HL-60 (cell line): ENCODE results near the gene RNASEL.

ENCODE experiments used
- DNase-seq, 2 experiments: peaks; one replicate each; pipeline ENCODE4 v3.0.0-alpha.2; 2010 to 2020; ENCODE audit warnings: low read depth in 1 of 2, low spot score in 1 of 2
- H3K27ac ChIP-seq: fragments of 250-450 bp; sonication (Bioruptor Pico); replicated peaks from 2 replicates; pipeline ENCODE4 v1.5.1; 2020; ENCODE audit warnings: mild to moderate bottlenecking, moderate library complexity
- H3K27me3 ChIP-seq: fragments of 250-450 bp; sonication (Bioruptor Pico); 2 replicates; pipeline ENCODE4 v1.5.1; 2021; ENCODE audit warnings: mild to moderate bottlenecking, moderate library complexity; ENCODE audit not compliant: insufficient read depth, poor library complexity, severe bottlenecking
- H3K4me3 ChIP-seq: replicated peaks from 2 replicates; pipeline ENCODE4 v1.5.1; 2011; ENCODE audit warnings: mild to moderate bottlenecking, control low read depth, low read length; ENCODE audit not compliant: insufficient read depth
- CTCF ChIP-seq: IDR thresholded peaks from one replicate; pipeline ENCODE4 v1.5.1; 2011; ENCODE audit warnings: low read length, control low read depth, inconsistent platforms; ENCODE audit not compliant: insufficient read depth
- GABPA ChIP-seq: IDR thresholded peaks from 2 replicates; pipeline ENCODE4 v1.6.1; 2012; ENCODE audit warnings: low read depth
- POLR2AphosphoS5 ChIP-seq: IDR thresholded peaks from 2 replicates; pipeline ENCODE4 v1.6.1; 2012; ENCODE audit warnings: low read depth
- SPI1 ChIP-seq: IDR thresholded peaks from 2 replicates; pipeline ENCODE4 v1.6.1; 2012; ENCODE audit warnings: low read depth, mild to moderate bottlenecking, borderline replicate concordance
- TF ChIP-seq, protein P1 (sequence below): IDR thresholded peaks from 2 replicates; pipeline ENCODE4 v1.6.1; 2012; ENCODE audit warnings: low read depth; ENCODE audit not compliant: insufficient replicate concordance

RNASEL gene

DNA sequence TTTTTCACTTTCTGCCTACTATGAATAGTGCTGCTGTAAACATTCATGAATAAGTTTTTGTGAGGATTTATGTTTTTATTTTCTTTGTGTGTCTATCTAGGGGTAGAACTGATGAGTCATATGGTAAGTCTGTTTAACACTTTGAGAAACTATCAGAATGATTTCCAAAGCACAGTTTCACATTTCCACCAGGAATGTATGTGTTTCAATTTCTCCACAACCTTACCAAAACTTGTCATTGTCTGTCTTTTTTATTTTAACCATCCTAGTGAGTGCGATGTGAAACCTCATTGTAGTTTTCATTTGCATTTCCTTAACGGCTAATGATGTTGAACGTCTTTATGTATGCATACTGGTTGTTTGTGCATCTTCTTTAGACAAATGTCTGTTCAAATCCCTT, 23.5 kb downstream of the RNASEL start:
- H3K4me3 ChIP-seq: no peak overlapping the region

DNA sequence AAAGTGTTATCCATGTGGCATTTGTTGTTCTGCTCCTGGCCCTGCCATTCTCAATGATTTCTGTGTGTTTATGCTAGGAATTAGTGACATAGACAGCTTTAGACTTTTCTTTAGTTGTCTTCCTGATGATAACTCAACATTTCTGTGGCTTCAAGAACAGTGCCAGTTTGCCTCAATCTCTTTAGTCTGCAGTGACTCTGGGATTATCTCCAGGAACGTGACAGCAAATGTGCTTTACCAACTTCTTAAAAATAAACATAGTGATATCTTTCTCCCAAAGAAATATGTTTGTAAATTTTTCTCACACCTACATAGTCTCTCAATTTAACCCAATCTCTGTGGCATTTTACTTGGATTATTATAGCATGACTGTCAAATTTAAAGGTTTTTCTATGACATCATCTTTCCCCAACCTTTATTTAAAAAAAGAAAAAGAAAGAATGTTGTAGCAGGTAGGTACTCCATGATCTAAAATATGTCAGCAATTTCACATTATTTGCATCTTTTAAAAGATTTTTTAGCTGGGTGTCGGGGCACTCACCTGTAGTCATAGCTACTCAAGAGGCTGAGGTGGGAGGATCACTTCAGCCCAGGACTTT, 24.6 kb downstream of the RNASEL start:
- Histone ChIP-seq H3K27me3 (no peaks in the 10 kb centered on the region), H3K27ac (no peak overlapping the region), H3K4me3 (no peak overlapping the region)
- DNase-seq: no peak
- TF ChIP-seq GABPA (no peak), POLR2AphosphoS5 (no peak), CTCF (no peak), SPI1 (no peak)
- TF ChIP-seq, protein P1, sequence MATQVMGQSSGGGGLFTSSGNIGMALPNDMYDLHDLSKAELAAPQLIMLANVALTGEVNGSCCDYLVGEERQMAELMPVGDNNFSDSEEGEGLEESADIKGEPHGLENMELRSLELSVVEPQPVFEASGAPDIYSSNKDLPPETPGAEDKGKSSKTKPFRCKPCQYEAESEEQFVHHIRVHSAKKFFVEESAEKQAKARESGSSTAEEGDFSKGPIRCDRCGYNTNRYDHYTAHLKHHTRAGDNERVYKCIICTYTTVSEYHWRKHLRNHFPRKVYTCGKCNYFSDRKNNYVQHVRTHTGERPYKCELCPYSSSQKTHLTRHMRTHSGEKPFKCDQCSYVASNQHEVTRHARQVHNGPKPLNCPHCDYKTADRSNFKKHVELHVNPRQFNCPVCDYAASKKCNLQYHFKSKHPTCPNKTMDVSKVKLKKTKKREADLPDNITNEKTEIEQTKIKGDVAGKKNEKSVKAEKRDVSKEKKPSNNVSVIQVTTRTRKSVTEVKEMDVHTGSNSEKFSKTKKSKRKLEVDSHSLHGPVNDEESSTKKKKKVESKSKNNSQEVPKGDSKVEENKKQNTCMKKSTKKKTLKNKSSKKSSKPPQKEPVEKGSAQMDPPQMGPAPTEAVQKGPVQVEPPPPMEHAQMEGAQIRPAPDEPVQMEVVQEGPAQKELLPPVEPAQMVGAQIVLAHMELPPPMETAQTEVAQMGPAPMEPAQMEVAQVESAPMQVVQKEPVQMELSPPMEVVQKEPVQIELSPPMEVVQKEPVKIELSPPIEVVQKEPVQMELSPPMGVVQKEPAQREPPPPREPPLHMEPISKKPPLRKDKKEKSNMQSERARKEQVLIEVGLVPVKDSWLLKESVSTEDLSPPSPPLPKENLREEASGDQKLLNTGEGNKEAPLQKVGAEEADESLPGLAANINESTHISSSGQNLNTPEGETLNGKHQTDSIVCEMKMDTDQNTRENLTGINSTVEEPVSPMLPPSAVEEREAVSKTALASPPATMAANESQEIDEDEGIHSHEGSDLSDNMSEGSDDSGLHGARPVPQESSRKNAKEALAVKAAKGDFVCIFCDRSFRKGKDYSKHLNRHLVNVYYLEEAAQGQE: no peak

More for the DNA sequence above, 23.5 kb downstream of the RNASEL start:
- DNase-seq: no peak
- TF ChIP-seq CTCF: no peak
- TF ChIP-seq GABPA: no peak
- TF ChIP-seq POLR2AphosphoS5: no peak
- TF ChIP-seq SPI1: no peak
- TF ChIP-seq, protein P1: no peak
- Histone ChIP-seq H3K27ac (no peak overlapping the region), H3K27me3 (no peaks in the 10 kb centered on the region)

DNA sequence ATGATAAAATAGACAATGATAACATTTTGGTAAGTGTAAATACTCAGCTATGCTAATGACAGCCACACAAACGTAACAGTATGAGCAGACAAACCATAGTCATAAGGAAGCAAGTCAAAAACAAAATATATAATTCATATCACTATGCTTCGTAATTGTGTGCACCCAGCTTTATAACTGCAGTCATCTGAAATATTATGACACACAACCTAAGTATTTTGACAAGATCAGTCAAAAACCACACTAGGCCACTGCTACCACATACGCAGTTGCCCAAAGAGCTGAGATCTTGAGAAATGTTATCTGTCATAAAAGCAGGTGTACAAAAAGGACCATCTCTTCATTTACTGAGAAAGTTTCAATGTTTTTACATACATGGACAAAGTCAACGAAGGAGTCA, 26.0 kb downstream of the RNASEL start:
- no peak overlapping the region for H3K27ac ChIP-seq
- no peaks in the 10 kb centered on the region for H3K27me3 ChIP-seq
- no peak for DNase-seq
- no peak overlapping the region for H3K4me3 ChIP-seq
- TF ChIP-seq, protein P1: no peak
- TF ChIP-seq GABPA (no peak), CTCF (no peak), POLR2AphosphoS5 (no peak), SPI1 (no peak)
